Measurements from ENCODE around the gene ZNF616.
A peak's percentile ranks its signal among the peaks of the same experiment; 100 is the strongest.

Gene ZNF616

GRCh38 chr19:52139252-52140031, at the start of gene ZNF616:
TSS of gene ZNF616 (minus strand) at chr19:52139938. CDS start at chr19:52130512, 9,426 bp downstream.
- peak within 1 kb of the TSS; percentile 68 to 97 (median 90) for H3K27ac ChIP-seq
- H3K4me3 ChIP-seq, result peak within 1 kb of the TSS; percentile 68 to 89 (median 83)

- H3K27ac ChIP-seq, result peak overlapping the region in 20 of 21 experiments; percentile 63 to 100 (median 86)
- H3K4me3 ChIP-seq, result peak overlapping the region; percentile 26 to 92 (median 39)
Measured at GRCh38 chr19:52188822-52189734, 49.3 kb upstream of the ZNF616 start.

DNA sequence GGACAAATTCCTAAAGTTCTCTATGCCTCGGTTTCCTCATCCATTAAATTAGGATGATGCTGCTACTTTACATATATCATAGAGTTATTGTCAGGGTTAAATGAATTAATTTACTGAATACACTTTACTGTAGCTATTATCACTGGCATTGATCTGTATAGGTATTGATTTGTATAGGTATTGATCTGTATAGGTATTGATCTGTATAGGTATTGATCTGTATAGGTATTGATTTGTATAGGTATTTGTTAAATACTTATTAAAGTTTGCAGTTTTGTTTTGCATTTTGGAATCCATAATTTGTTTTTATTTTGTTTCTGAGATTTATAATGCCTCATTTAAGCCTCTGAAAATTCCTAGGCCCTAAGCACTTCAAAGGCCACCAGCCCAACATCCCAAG, 47.7 kb upstream of the ZNF616 start:
- Histone ChIP-seq H3K4me3 (no peak overlapping the region), H3K27ac (peak overlapping the region in 1 of 21 experiments; percentile 88)

DNA sequence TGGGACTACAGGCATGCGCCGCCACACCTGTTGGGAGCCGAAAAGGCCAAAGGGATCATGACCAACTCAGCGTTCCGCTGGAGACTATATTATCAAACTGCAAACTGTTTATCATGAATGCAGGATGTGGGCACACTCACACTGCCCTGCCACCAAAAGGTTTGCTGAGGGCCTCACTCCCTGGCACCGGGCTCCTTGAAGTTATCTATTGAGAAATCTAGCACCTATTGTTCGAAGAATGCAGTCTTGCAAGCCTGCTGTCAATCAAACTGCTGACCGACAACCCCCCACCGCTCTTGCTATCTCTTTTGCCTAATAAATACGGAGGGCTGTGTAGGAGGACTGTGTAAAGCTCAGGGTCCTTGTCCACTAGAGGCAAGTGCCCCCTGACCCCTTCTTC, 36.8 kb upstream of the ZNF616 start:
- H3K4me3 ChIP-seq, result no peak overlapping the region
- H3K27ac ChIP-seq, result no peak overlapping the region

GRCh38 chr19:52172347-52172746, 32.6 kb upstream of the ZNF616 start:
- peak overlapping the region in 13 of 21 experiments; percentile 54 to 94 (median 85) for H3K27ac ChIP-seq
- H3K4me3 ChIP-seq, result no peak overlapping the region

- peak within 1 kb of the TSS; percentile 42 to 94 (median 85) for H3K27ac ChIP-seq
- H3K4me3 ChIP-seq, result peak within 1 kb of the TSS; percentile 48 to 82 (median 76)
Measured at GRCh38 chr19:52171321-52172169, 31.8 kb upstream of the ZNF616 start, which contains the start of gene ZNF836. TSS of gene ZNF836 (minus strand) at chr19:52171621. CDS start at chr19:52168072, 3,549 bp downstream.

DNA sequence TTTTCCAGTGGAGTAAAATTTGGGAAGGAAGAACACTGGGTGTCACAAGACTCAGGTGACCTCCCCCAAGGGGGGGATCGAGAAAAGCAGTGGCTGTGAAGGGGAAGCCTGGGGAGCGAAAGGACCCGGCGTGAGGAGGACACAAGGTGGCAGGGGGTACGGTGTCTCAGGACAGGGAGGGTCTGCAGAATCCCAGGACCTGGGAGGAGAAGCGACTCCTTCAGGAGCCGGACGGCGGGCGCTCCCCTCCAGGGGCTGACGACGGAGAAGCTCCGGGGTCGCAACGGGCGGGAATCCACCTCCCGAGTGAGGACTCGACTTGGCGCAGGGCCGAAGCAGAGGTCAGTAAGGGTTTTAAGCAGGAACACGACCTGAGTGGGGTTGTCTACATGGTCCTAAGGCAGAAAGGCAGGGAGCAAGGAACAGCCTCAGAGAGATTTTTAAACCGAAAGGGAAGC, 31.2 kb upstream of the ZNF616 start:
- H3K4me3 ChIP-seq, result peak overlapping the region; percentile 48 to 82 (median 76)
- peak overlapping the region; percentile 42 to 94 (median 85) for H3K27ac ChIP-seq

DNA sequence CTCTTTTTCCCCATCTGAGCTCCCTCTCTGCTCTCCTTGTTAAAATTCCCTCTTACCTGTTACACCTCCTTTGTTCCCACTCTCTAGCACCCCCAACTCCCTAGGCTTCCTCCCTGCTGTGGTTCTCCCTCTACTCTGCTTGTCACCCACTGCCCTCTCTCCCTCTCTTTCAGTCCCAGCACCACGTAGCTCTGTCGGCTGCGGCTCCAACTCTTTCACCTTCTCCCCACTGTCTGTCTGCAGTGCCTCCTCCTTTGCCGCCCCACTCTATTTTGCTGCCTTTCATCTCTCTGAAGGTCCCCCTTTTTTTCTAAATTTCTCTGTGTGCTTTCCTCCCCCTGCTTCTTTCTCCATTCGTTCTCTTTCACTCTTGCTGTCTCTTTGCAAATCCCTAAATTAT, 30.6 kb upstream of the ZNF616 start:
- H3K4me3 ChIP-seq, result peak overlapping the region; percentile 48 to 82 (median 76)
- peak overlapping the region in 17 of 21 experiments; percentile 56 to 94 (median 85) for H3K27ac ChIP-seq

GRCh38 chr19:52155596-52156359, 16.0 kb upstream of the ZNF616 start:
- Histone ChIP-seq H3K4me3 (no peak overlapping the region), H3K27ac (no peak overlapping the region)

GRCh38 chr19:52148256-52148655, 8.5 kb upstream of the ZNF616 start:
- Histone ChIP-seq H3K4me3 (no peak overlapping the region), H3K27ac (no peak overlapping the region)

DNA sequence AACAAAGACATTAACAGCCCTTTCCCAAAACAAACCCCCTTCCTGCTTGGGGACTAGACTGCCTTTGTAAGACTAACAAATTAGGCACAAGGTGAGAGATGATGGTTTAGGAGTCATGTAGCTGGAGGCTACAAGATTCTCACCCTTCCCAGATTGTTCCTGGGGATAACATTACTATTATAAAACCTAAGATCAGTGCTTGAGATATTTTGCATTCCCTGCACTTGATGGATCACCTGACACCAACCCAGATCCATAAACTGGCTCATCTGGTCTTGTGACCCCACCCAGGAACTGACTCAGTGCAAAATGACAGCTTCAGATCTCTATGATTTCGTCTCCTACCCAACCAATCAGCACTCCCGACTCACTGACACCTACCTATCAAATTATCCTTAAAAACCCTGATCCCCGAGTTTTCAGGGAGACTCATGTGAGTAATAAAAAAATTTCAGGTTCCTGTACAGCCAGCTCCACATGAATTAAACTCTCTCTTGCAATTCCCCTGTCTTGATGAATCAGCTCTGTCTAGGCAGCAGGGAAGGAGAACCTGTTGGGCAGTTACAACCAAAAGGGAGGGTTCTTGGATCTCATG, 2.4 kb upstream of the ZNF616 start:
- no peak overlapping the region for H3K4me3 ChIP-seq
- H3K27ac ChIP-seq, result peak overlapping the region in 3 of 21 experiments; percentile 17 to 54 (median 37)

DNA sequence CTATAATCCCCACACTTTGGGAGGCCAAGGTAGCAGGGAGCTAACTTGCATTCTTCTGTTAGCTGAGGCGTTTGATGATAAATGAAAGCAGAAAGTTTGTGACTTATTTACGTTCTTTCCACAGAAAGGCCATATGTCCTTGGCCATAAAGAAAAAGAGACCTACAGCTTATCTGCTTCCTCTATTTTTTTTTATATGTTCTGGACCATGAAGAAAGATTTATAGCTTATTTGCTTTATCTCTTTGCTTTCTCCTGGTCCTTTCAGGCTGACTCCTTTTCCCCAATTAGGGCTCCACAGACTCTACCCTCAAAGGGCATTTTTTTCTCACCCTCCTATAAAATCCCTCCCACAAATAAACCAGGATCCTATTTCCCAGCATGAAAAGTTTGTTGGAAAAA, 1.5 kb upstream of the ZNF616 start:
- H3K27ac ChIP-seq, result no peak overlapping the region

GRCh38 chr19:52140032-52140710, 433 bp upstream of the ZNF616 start:
- Histone ChIP-seq H3K4me3 (peak overlapping the region; percentile 68 to 89 (median 83)), H3K27ac (peak overlapping the region in 17 of 21 experiments; percentile 4 to 94 (median 86))

More for the DNA sequence above, 1.5 kb upstream of the ZNF616 start:
- H3K4me3 ChIP-seq, result no peak overlapping the region

GRCh38 chr19:52138983-52139251, 821 bp downstream of the ZNF616 start:
- H3K27ac ChIP-seq, result peak overlapping the region in 20 of 21 experiments; percentile 79 to 97 (median 90)
- H3K4me3 ChIP-seq, result peak overlapping the region; percentile 68 to 89 (median 83)

GRCh38 chr19:52138278-52138982, 1.3 kb downstream of the ZNF616 start:
- Histone ChIP-seq H3K27ac (peak overlapping the region in 20 of 21 experiments; percentile 79 to 97 (median 90)), H3K4me3 (peak overlapping the region; percentile 68 to 89 (median 83))

GRCh38 chr19:52120286-52120685, 19.5 kb downstream of the ZNF616 start:
- Histone ChIP-seq H3K27ac (no peak overlapping the region), H3K4me3 (no peak overlapping the region)

- no peak overlapping the region for H3K4me3 ChIP-seq
- no peak overlapping the region for H3K27ac ChIP-seq
Measured at GRCh38 chr19:52115526-52116053, 24.1 kb downstream of the ZNF616 start.

All from skin epidermis (tissue), 12 donors.